Transverse colon (tissue), 4 donors: ENCODE measurements around the gene BRIP1. TPM values are rescaled to one million over a fixed set of nuclear protein-coding genes. Genes with fewer than 3 reads are reported as not detected.
"Not testable (repeated sequence)": the region's sequence is repeated elsewhere in the genome, so short reads cannot be mapped to it uniquely, and the experiment has no call there.

Source experiments
- DNase-seq: peaks from one replicate; pipeline ENCODE4 v3.0.0-alpha.2; 2019
- H3K27ac ChIP-seq, 4 donors: fragments of 200-600 bp; sonication (generic); 2 replicates each; pipeline ENCODE4 v1.5.1; 2016 to 2018; ENCODE audit warnings: inconsistent platforms in 4 of 4
- H3K27me3 ChIP-seq: fragments of 200-600 bp; sonication (generic); 2 replicates; pipeline ENCODE4 v1.5.1; 2017; ENCODE audit warnings: inconsistent platforms
- H3K36me3 ChIP-seq, 4 donors: fragments of 200-600 bp; sonication (generic); 2 replicates each; pipeline ENCODE4 v1.5.1; 2017 to 2019; ENCODE audit warnings: inconsistent platforms in 4 of 4
- H3K4me1 ChIP-seq, 4 donors: fragments of 200-600 bp; sonication (generic); 2 replicates each; pipeline ENCODE4 v1.5.1; 2017 to 2020; ENCODE audit warnings: inconsistent platforms in 4 of 4
- H3K4me3 ChIP-seq, 4 donors: fragments of 200-600 bp; sonication (generic); 1 replicate in 1 of 4; 2 replicates in 3 of 4; pipeline versions ENCODE4 v1.5.1 to v1.6.1; 2017 to 2019; ENCODE audit warnings: inconsistent platforms in 4 of 4
- H3K9me3 ChIP-seq, 2 donors: fragments of 200-600 bp; sonication (generic); 2 replicates each; pipeline ENCODE4 v1.5.1; 2017 to 2019; ENCODE audit warnings: inconsistent platforms in 2 of 2
- CTCF ChIP-seq, 5 experiments: fragments of 200-600 bp in 3 of 5; fragments of 450-650 bp in 2 of 5; sonication (generic) in 3 of 5; IDR thresholded peaks; 1 replicate in 2 of 5; 2 replicates in 3 of 5; pipeline ENCODE4 v1.5.1; 2016 to 2017; ENCODE audit warnings: antibody characterized with exemption in 5 of 5, inconsistent platforms in 3 of 5, mild to moderate bottlenecking in 2 of 5, moderate library complexity in 1 of 5
- EP300 ChIP-seq: sonication (generic); formaldehyde crosslinking; IDR thresholded peaks from one replicate; pipeline ENCODE4 v1.6.1; 2017; ENCODE audit warnings: antibody characterized with exemption, low read depth
- POLR2A ChIP-seq: fragments of 450-650 bp; IDR thresholded peaks from one replicate; pipeline ENCODE4 v1.6.1; 2016; ENCODE audit warnings: antibody characterized with exemption, mild to moderate bottlenecking, moderate library complexity
- POLR2AphosphoS5 ChIP-seq, 3 donors: sonication (generic); formaldehyde crosslinking; IDR thresholded peaks; one replicate each; pipeline ENCODE4 v1.6.1; 2016; ENCODE audit warnings: antibody characterized with exemption in 3 of 3
- WGBS, 2 donors: methylation state at CpG; one replicate each; pipeline ENCODE4 v1.1.5; 2018; ENCODE audit warnings: low coverage in 1 of 2; 5-methylcytosine and 5-hydroxymethylcytosine counted together
- in situ Hi-C, 4 donors: fragments of 200-750 bp; cut with MboI; loops; one replicate each; pipeline versions ENCODE4 v1.15.0 to v1.15.1; 2017; ENCODE audit warnings: low sequenced_read_pairs in 3 of 4, low pct_ligation_motif_present in 1 of 4, low pct_unique_long_range_greater_than_20kb in 1 of 4
- intact Hi-C: fragments of 100-400 bp; cut with DNase I; formaldehyde crosslinking; loops from one replicate; pipeline ENCODE4 v1.15.1; 2023; ENCODE audit warnings: low total_unique reads
- total RNA-seq, 4 donors: library from RNA; depleted of rRNA; stranded (reverse); fragments of >200 nt; gene quantifications; one replicate each; pipeline ENCODE4 v1.1.0, GENCODE V29; 2016

Gene BRIP1
- total RNA-seq, 4 donors from 2014 or later, result 0.80 to 1.9 (median 1.2) TPM

GRCh38 chr17:61822326-61823285 lies 40.7 kb downstream of the BRIP1 start:
- intact Hi-C loops, result no loop called here
- Histone ChIP-seq H3K4me3 (no peak overlapping the region), H3K27me3 (no peaks in the 10 kb centered on the region), H3K36me3 (no peaks in the 10 kb centered on the region), H3K27ac (no peak overlapping the region), H3K9me3 (no peaks in the 10 kb centered on the region), H3K4me1 (no peaks in the 10 kb centered on the region)
- 78 to 86% methylated on average over 6 of the region's 6 CpGs for WGBS, 2 donors
- no peak for DNase-seq
- TF ChIP-seq EP300, result no peak
- no peak for TF ChIP-seq POLR2A
- TF ChIP-seq POLR2AphosphoS5 (IDR thresholded peaks at IDR 0.05), result no peak
- TF ChIP-seq CTCF (IDR thresholded peaks at IDR 0.05), result no peak
- in situ Hi-C loops, result no loop called here

GRCh38 chr17:61821655-61822054 lies 41.7 kb downstream of the BRIP1 start:
- 67 to 97% methylated on average over 3 to 4 of the region's 4 CpGs for WGBS, 2 donors

GRCh38 chr17:61819265-61819664 lies 44.1 kb downstream of the BRIP1 start:
- intact Hi-C loops, DNase-seq, H3K36me3 ChIP-seq, H3K4me3 ChIP-seq, H3K9me3 ChIP-seq, H3K4me1 ChIP-seq, H3K27me3 ChIP-seq, in situ Hi-C loops, H3K27ac ChIP-seq: not testable (repeated sequence)
- 100% methylated on average over 3 of the region's 3 CpGs for WGBS, 2 donors

More at GRCh38 chr17:61821655-61822054, 41.7 kb downstream of the BRIP1 start:
- DNase-seq, result no peak
- in situ Hi-C loops, result no loop called here
- H3K4me1 ChIP-seq, result no peaks in the 10 kb centered on the region
- no peaks in the 10 kb centered on the region for H3K9me3 ChIP-seq
- intact Hi-C loops, result no loop called here
- H3K27me3 ChIP-seq, result no peaks in the 10 kb centered on the region
- no peak overlapping the region for H3K27ac ChIP-seq
- TF ChIP-seq POLR2A (no peak), EP300 (no peak), CTCF (IDR thresholded peaks at IDR 0.05) (no peak), POLR2AphosphoS5 (IDR thresholded peaks at IDR 0.05) (no peak)
- no peak overlapping the region for H3K4me3 ChIP-seq
- H3K36me3 ChIP-seq, result no peaks in the 10 kb centered on the region

GRCh38 chr17:61818225-61818624 lies 45.1 kb downstream of the BRIP1 start:
- intact Hi-C loops (no loop called here), in situ Hi-C loops (no loop called here)
- no peak for DNase-seq

More at GRCh38 chr17:61818225-61818624, 45.1 kb downstream of the BRIP1 start:
- H3K4me3 ChIP-seq, result no peak overlapping the region
- no peak overlapping the region for H3K27ac ChIP-seq
- H3K27me3 ChIP-seq, result no peaks in the 10 kb centered on the region
- H3K9me3 ChIP-seq, result no peaks in the 10 kb centered on the region
- no peaks in the 10 kb centered on the region for H3K4me1 ChIP-seq
- TF ChIP-seq POLR2A (no peak), POLR2AphosphoS5 (IDR thresholded peaks at IDR 0.05) (no peak), CTCF (IDR thresholded peaks at IDR 0.05) (no peak), EP300 (no peak)
- no peaks in the 10 kb centered on the region for H3K36me3 ChIP-seq
